H9 (cell line): ENCODE data around the gene HIF1A. TPM values are rescaled to one million over a fixed set of nuclear protein-coding genes. Genes with fewer than 3 reads are reported as not detected.

Experiments
- DNase-seq: peaks from one replicate; pipeline ENCODE4 v3.0.0-alpha.2; 2017
- H2AFZ ChIP-seq: one replicate; pipeline ENCODE4 v1.6.1; 2013; ENCODE audit warnings: mild to moderate bottlenecking, low read length, control low read depth, moderate library complexity
- H2AK5ac ChIP-seq: 2 replicates; pipeline ENCODE4 v1.6.1; 2013; ENCODE audit warnings: low read length, control low read depth, mixed read lengths; ENCODE audit not compliant: insufficient read length
- H2BK120ac ChIP-seq: one replicate; pipeline ENCODE4 v1.6.1; 2013; ENCODE audit warnings: low read depth, mild to moderate bottlenecking, low read length, control low read depth, inconsistent platforms; ENCODE audit not compliant: poor library complexity, severe bottlenecking
- H2BK12ac ChIP-seq: 2 replicates; pipeline ENCODE4 v1.6.1; 2013; ENCODE audit warnings: low read length, control low read depth, mixed read lengths, low read depth; ENCODE audit not compliant: insufficient read length
- H2BK15ac ChIP-seq: 2 replicates; pipeline ENCODE4 v1.6.1; 2013; ENCODE audit warnings: low read depth, low read length, control low read depth
- H2BK20ac ChIP-seq: one replicate; pipeline ENCODE4 v1.6.1; 2013; ENCODE audit warnings: low read depth, mild to moderate bottlenecking, low read length, control low read depth, inconsistent platforms; ENCODE audit not compliant: poor library complexity, severe bottlenecking
- H2BK5ac ChIP-seq: 2 replicates; pipeline ENCODE4 v1.6.1; 2013; ENCODE audit warnings: low read length, control low read depth, mixed read lengths; ENCODE audit not compliant: insufficient read length
- H3K14ac ChIP-seq: 2 replicates; pipeline ENCODE4 v1.6.1; 2013; ENCODE audit warnings: low read length, control low read depth; ENCODE audit not compliant: insufficient read depth
- H3K18ac ChIP-seq: 2 replicates; pipeline ENCODE4 v1.6.1; 2013; ENCODE audit warnings: low read depth, mild to moderate bottlenecking, mixed read lengths, low read length, control low read depth; ENCODE audit not compliant: insufficient read length
- H3K23ac ChIP-seq: 2 replicates; pipeline ENCODE4 v1.6.1; 2013; ENCODE audit warnings: low read length, control low read depth, mixed read lengths, low read depth; ENCODE audit not compliant: insufficient read length
- H3K23me2 ChIP-seq: 2 replicates; pipeline ENCODE4 v1.6.1; 2013; ENCODE audit warnings: low read depth, mild to moderate bottlenecking, mixed read lengths, low read length, control low read depth; ENCODE audit not compliant: insufficient read length, poor library complexity, severe bottlenecking
- H3K27ac ChIP-seq: 2 replicates; pipeline ENCODE4 v1.5.1; 2013; ENCODE audit warnings: low read length, control low read depth, mixed read lengths, low read depth; ENCODE audit not compliant: insufficient read length
- H3K27me3 ChIP-seq: 2 replicates; pipeline ENCODE4 v1.6.1; 2013; ENCODE audit warnings: low read length, control low read depth, inconsistent platforms; ENCODE audit not compliant: insufficient read depth
- H3K4ac ChIP-seq: 2 replicates; pipeline ENCODE4 v1.6.1; 2013; ENCODE audit warnings: low read depth, mild to moderate bottlenecking, control low read depth, inconsistent platforms, low read length, moderate library complexity
- H3K4me1 ChIP-seq: 2 replicates; pipeline ENCODE4 v1.6.1; 2013; ENCODE audit warnings: low read length, control low read depth, inconsistent platforms; ENCODE audit not compliant: insufficient read depth
- H3K4me2 ChIP-seq: 2 replicates; pipeline ENCODE4 v1.6.1; 2013; ENCODE audit warnings: low read length, control low read depth, mixed read lengths; ENCODE audit not compliant: insufficient read length, insufficient read depth
- H3K56ac ChIP-seq: 2 replicates; pipeline ENCODE4 v1.6.1; 2013; ENCODE audit warnings: low read depth, mild to moderate bottlenecking, mixed read lengths, low read length, control low read depth; ENCODE audit not compliant: insufficient read length
- H3K79me1 ChIP-seq: 2 replicates; pipeline ENCODE4 v1.6.1; 2013; ENCODE audit warnings: low read depth, mild to moderate bottlenecking, moderate library complexity, low read length, control low read depth, inconsistent platforms; ENCODE audit not compliant: insufficient read depth, poor library complexity, severe bottlenecking
- H3K79me2 ChIP-seq: 2 replicates; pipeline ENCODE4 v1.6.1; 2013; ENCODE audit warnings: low read length, control low read depth, inconsistent platforms; ENCODE audit not compliant: insufficient read depth
- H3K9ac ChIP-seq: 2 replicates; pipeline ENCODE4 v1.6.1; 2013; ENCODE audit warnings: low read length, control low read depth, mixed read lengths; ENCODE audit not compliant: insufficient read length; ENCODE audit errors: extremely low read depth
- H3K9me3 ChIP-seq: one replicate; pipeline ENCODE4 v1.6.1; 2013; ENCODE audit warnings: low read depth, low read length, inconsistent platforms; ENCODE audit not compliant: control insufficient read depth
- H3T11ph ChIP-seq: one replicate; pipeline ENCODE4 v1.6.1; 2013; ENCODE audit warnings: mild to moderate bottlenecking, low read length, control low read depth, inconsistent platforms
- H4K20me1 ChIP-seq: one replicate; pipeline ENCODE4 v1.6.1; 2013; ENCODE audit not compliant: control insufficient read depth, insufficient read length, insufficient read depth
- H4K5ac ChIP-seq: 2 replicates; pipeline ENCODE4 v1.6.1; 2013; ENCODE audit warnings: low read depth, mild to moderate bottlenecking, mixed read lengths, low read length, control low read depth; ENCODE audit not compliant: insufficient read length
- H4K8ac ChIP-seq: replicated peaks from 2 replicates; pipeline ENCODE4 v1.6.1; 2013; ENCODE audit warnings: low read length, control low read depth, mixed read lengths, low read depth; ENCODE audit not compliant: insufficient read length
- H4K91ac ChIP-seq: 2 replicates; pipeline ENCODE4 v1.6.1; 2013; ENCODE audit warnings: low read depth, mild to moderate bottlenecking, moderate library complexity, mixed read lengths, low read length, control low read depth; ENCODE audit not compliant: insufficient read length
- H3K27ac Mint-ChIP-seq, 3 experiments: 2 replicates in 2 of 3; 3 replicates in 1 of 3; pipeline ENCODE4 v1.8.0; 2020 to 2021; ENCODE audit warnings: mixed read lengths in 3 of 3, mild to moderate bottlenecking in 1 of 3, moderate library complexity in 1 of 3
- H3K27me3 Mint-ChIP-seq: 2 replicates; pipeline ENCODE4 v1.8.0; 2021; ENCODE audit warnings: low read depth, mild to moderate bottlenecking, moderate library complexity, mixed read lengths
- H3K36me3 Mint-ChIP-seq, 3 experiments: 2 replicates in 2 of 3; 3 replicates in 1 of 3; pipeline ENCODE4 v1.8.0; 2020 to 2021; ENCODE audit warnings: low read depth in 3 of 3, mixed read lengths in 3 of 3; ENCODE audit not compliant: insufficient read depth in 1 of 3
- H3K4me1 Mint-ChIP-seq, 2 experiments: 2 replicates each; pipeline ENCODE4 v1.8.0; 2020; ENCODE audit warnings: mixed read lengths in 2 of 2
- H3K4me3 Mint-ChIP-seq, 2 experiments: 2 replicates in 1 of 2; 3 replicates in 1 of 2; pipeline ENCODE4 v1.8.0; 2020 to 2021; ENCODE audit warnings: mild to moderate bottlenecking in 2 of 2, mixed read lengths in 2 of 2, moderate library complexity in 1 of 2
- H3K9me3 Mint-ChIP-seq, 2 experiments: 2 replicates in 1 of 2; 3 replicates in 1 of 2; pipeline ENCODE4 v1.8.0; 2020; ENCODE audit warnings: mild to moderate bottlenecking in 2 of 2, mixed read lengths in 2 of 2, moderate library complexity in 1 of 2
- CTCF ChIP-seq: fragments of 200-600 bp; sonication (generic); conservative IDR thresholded peaks from 3 replicates; pipeline ENCODE4 v1.8.0; 2021; ENCODE audit warnings: antibody characterized with exemption, mild to moderate bottlenecking
- WGBS: extraction: QIAGEN DNeasy Blood & Tissue Kit; methylation state at CpG from one replicate; pipeline ENCODE4 v1.1.7; 2013; ENCODE audit warnings: missing lambda C conversion rate, low lambda C conversion rate, mixed read lengths; ENCODE audit not compliant: insufficient read length; ENCODE audit errors: extremely low coverage; 5-methylcytosine and 5-hydroxymethylcytosine counted together
- total RNA-seq: library from RNA; stranded (reverse); gene quantifications from 2 replicates; pipeline ENCODE4 v1.2.1, GENCODE V29; 2021

Gene HIF1A
- total RNA-seq, 1 experiment from 2014 or later = 154 TPM

GRCh38 chr14:61733972-61734371 is 38.7 kb downstream of the HIF1A start:
- Histone ChIP-seq H3K23ac (no peak overlapping the region), H3K9me3 (no peaks in the 10 kb centered on the region), H3K27me3 (no peaks in the 10 kb centered on the region), H4K5ac (no peak overlapping the region), H3K56ac (no peak overlapping the region), H3K14ac (no peak overlapping the region), H3K27ac (no peak overlapping the region), H2AFZ (no peak overlapping the region), H2BK12ac (no peak overlapping the region), H2BK20ac (no peak overlapping the region), H4K20me1 (no peaks in the 10 kb centered on the region), H3T11ph (no peak overlapping the region), H2BK15ac (no peak overlapping the region), H3K23me2 (no peaks in the 10 kb centered on the region), H4K91ac (no peak overlapping the region), H3K9ac (no peak overlapping the region), H3K79me1 (no peaks in the 10 kb centered on the region), H3K79me2 (no peaks in the 10 kb centered on the region), H2AK5ac (no peak overlapping the region), H2BK120ac (no peak overlapping the region), H4K8ac (no peak overlapping the region), H2BK5ac (no peak overlapping the region), H3K4me1 (no peaks in the 10 kb centered on the region), H3K4me2 (no peak overlapping the region), H3K18ac (no peak overlapping the region), H3K4ac (no peak overlapping the region)
- no peak for DNase-seq
- Mint-ChIP-seq H3K4me3 (no peak overlapping the region), H3K36me3 (peaks cover 60 to 93% (median 91%) of the 10 kb centered on the region in 3 experiments), H3K4me1 (no peaks in the 10 kb centered on the region), H3K27me3 (no peaks in the 10 kb centered on the region), H3K27ac (no peak overlapping the region), H3K9me3 (no peaks in the 10 kb centered on the region)
- no CpG with 5 or more reads among the region's 2 CpGs for WGBS
- TF ChIP-seq CTCF = no peak; the same call in 2 of the 3 replicates
